OCI-LY3 (cell line): ENCODE data around the gene IL1RL1.

Source experiments
- H2AFZ ChIP-seq: fragments of 200-600, 300-600 bp; shearing (Covaris generic); 2 replicates; pipeline ENCODE4 v1.6.0; 2014; ENCODE audit warnings: antibody characterized with exemption, low read depth, low read length
- H3K27ac ChIP-seq: fragments of 200-600, 300-600 bp; sonication (generic); 2 replicates; pipeline ENCODE4 v1.5.1; 2014; ENCODE audit warnings: mild to moderate bottlenecking, low read length, moderate library complexity, mixed read lengths
- H3K27me3 ChIP-seq: fragments of 200-600, 300-600 bp; sonication (generic); 2 replicates; pipeline ENCODE4 v1.6.1; 2014; ENCODE audit warnings: low read depth, low read length, mixed read lengths
- H3K36me3 ChIP-seq: fragments of 200-600, 300-600 bp; sonication (generic); replicated peaks from 2 replicates; pipeline ENCODE3; 2014; ENCODE audit warnings: low read depth, low read length, mixed read lengths
- H3K4me1 ChIP-seq: fragments of 300-600, 200-600 bp; sonication (generic); 2 replicates; pipeline ENCODE4 v1.6.1; 2014; ENCODE audit warnings: low read length, mixed read lengths
- H3K4me2 ChIP-seq: fragments of 200-600, 300-600 bp; sonication (generic); 2 replicates; pipeline ENCODE4 v1.6.1; 2014; ENCODE audit warnings: low read length, mixed read lengths
- H3K4me3 ChIP-seq: fragments of 300-600, 200-600 bp; sonication (generic); 2 replicates; pipeline ENCODE4 v1.5.1; 2014; ENCODE audit warnings: antibody characterized with exemption, mild to moderate bottlenecking, low read length, moderate library complexity
- H3K79me2 ChIP-seq: fragments of 300-600, 200-600 bp; shearing (Covaris generic); 2 replicates; pipeline ENCODE4 v1.6.1; 2014; ENCODE audit warnings: mild to moderate bottlenecking, low read length, mixed read lengths
- H3K9ac ChIP-seq: fragments of 300-600, 200-600 bp; shearing (Covaris generic); 2 replicates; pipeline ENCODE4 v1.6.0; 2014; ENCODE audit warnings: mild to moderate bottlenecking, low read length, moderate library complexity
- H3K9me3 ChIP-seq: fragments of 200-600, 300-600 bp; shearing (Covaris generic); 2 replicates; pipeline ENCODE4 v1.6.1; 2014; ENCODE audit warnings: low read length, mixed read lengths; ENCODE audit not compliant: insufficient read depth
- H4K20me1 ChIP-seq: fragments of 200-600, 300-600 bp; sonication (generic); 2 replicates; pipeline ENCODE4 v1.6.1; 2016; ENCODE audit warnings: low read length, mixed read lengths; ENCODE audit not compliant: insufficient read depth
- EZH2phosphoT487 ChIP-seq: fragments of 200-600 bp; shearing (Covaris generic); IDR thresholded peaks from 2 replicates; pipeline ENCODE4 v1.6.1; 2018; ENCODE audit warnings: antibody characterized with exemption, mixed run types, low read depth
- TF ChIP-seq, protein P1 (sequence below): fragments of 200-600, 300-600 bp; sonication (generic); IDR thresholded peaks from 2 replicates; pipeline ENCODE4 v1.5.1; 2014; ENCODE audit warnings: antibody characterized with exemption, low read length, low read depth

The IL1RL1 gene

DNA sequence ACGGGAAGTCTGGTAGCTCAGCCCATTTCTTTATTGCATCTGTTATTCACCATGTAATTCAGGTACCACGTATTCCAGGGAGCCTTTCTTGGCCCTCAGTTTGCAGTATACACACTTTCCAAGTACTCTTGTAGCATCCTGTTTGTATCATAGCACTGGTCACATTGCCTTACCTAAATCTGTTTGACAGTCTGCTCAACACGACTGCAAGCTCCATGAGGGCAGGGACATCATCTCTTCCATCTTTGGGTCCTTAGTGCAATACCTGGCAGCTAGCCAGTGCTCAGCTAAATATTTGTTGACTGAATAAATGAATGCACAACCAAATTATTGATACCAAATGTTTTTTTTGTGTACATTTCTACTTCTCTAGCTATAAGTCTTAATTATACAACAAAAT lies 33.0 kb downstream of the IL1RL1 start:
- Histone ChIP-seq H3K9ac (no peak overlapping the region), H3K4me3 (no peak overlapping the region), H3K27me3 (no peaks in the 10 kb centered on the region), H3K36me3 (no peaks in the 10 kb centered on the region), H3K4me1 (peaks cover 14% of the 10 kb centered on the region), H3K79me2 (no peaks in the 10 kb centered on the region), H3K27ac (no peak overlapping the region), H2AFZ (no peak overlapping the region), H3K4me2 (no peak overlapping the region), H4K20me1 (no peaks in the 10 kb centered on the region), H3K9me3 (no peaks in the 10 kb centered on the region)
- no peak for TF ChIP-seq EZH2phosphoT487
- TF ChIP-seq, protein P1, sequence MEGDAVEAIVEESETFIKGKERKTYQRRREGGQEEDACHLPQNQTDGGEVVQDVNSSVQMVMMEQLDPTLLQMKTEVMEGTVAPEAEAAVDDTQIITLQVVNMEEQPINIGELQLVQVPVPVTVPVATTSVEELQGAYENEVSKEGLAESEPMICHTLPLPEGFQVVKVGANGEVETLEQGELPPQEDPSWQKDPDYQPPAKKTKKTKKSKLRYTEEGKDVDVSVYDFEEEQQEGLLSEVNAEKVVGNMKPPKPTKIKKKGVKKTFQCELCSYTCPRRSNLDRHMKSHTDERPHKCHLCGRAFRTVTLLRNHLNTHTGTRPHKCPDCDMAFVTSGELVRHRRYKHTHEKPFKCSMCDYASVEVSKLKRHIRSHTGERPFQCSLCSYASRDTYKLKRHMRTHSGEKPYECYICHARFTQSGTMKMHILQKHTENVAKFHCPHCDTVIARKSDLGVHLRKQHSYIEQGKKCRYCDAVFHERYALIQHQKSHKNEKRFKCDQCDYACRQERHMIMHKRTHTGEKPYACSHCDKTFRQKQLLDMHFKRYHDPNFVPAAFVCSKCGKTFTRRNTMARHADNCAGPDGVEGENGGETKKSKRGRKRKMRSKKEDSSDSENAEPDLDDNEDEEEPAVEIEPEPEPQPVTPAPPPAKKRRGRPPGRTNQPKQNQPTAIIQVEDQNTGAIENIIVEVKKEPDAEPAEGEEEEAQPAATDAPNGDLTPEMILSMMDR, result no peak

DNA sequence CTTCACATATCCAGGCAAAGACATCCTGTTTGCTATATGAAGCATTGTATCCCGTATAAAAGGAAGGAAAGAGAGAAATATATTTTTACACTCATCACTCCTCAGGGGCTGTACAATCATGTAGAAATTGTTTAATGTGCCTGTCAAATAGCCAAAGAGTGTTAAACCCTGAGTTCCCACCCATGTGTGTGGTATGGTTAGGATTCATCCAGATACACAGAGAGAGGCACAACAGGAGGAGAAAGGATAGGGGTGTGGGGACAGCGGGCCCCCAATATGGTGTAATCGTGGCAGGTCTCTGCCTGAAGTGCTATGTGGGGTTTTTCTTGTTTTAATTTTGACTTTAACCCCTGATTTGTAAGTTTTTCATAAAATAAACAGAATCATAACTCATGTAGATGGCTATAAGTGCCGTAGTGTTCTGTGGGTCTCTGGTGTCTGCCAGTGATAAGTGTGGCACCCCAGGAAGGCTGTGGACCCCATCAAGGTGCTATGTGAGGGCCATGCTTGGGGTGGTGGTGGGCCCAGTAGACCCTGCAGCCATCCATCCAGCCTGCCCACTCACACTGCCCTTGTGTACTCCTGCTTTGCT lies 34.1 kb downstream of the IL1RL1 start:
- H3K4me1 ChIP-seq, result peaks cover 14% of the 10 kb centered on the region
- H3K27me3 ChIP-seq, result no peaks in the 10 kb centered on the region
- H3K27ac ChIP-seq, result no peak overlapping the region
- no peak overlapping the region for H3K9ac ChIP-seq
- H3K79me2 ChIP-seq, result no peaks in the 10 kb centered on the region
- H4K20me1 ChIP-seq, result no peaks in the 10 kb centered on the region
- no peak for TF ChIP-seq EZH2phosphoT487
- TF ChIP-seq, protein P1, result no peak
- H2AFZ ChIP-seq, result no peak overlapping the region
- H3K9me3 ChIP-seq, result no peaks in the 10 kb centered on the region
- H3K4me2 ChIP-seq, result no peak overlapping the region
- H3K36me3 ChIP-seq, result no peaks in the 10 kb centered on the region
- H3K4me3 ChIP-seq, result no peak overlapping the region

DNA sequence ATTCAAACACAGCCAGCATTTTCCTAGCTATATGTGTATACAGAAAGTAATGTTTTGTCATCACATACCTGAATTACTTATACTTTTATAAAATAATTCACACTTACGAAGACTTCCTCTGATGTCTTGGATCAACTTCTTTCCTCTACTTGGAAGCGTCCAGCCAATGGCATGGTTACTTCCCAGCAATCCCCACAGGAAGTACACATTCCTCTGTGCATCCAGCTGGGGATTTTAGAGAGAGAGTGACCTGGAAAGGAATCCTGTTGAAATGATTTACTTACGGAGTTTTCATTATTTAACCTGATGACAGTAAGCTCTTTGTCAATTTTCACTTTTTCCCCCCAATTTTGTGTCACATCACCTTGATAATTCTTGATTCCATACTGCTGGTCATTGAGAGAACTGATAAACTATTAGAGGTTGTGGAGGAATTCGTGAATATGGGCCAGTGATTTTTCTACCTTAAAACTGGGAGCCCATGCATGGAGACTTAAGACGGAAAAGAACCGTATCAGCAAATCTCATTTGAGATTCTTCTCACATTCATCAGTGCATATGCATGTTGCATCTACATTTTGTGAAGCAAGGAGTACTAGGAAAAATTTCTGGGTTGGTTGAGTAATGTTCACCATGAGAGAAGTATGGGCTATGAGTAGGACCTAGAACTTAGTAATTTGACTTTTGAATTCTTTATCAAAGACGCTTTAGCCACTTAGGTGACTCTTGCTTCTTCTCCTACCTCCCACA lies 35.2 kb downstream of the IL1RL1 start:
- H3K79me2 ChIP-seq, result no peaks in the 10 kb centered on the region
- H2AFZ ChIP-seq, result no peak overlapping the region
- no peak overlapping the region for H3K4me2 ChIP-seq
- H3K4me1 ChIP-seq, result peaks cover 14% of the 10 kb centered on the region
- H3K27ac ChIP-seq, result no peak overlapping the region
- no peaks in the 10 kb centered on the region for H3K9me3 ChIP-seq
- H4K20me1 ChIP-seq, result no peaks in the 10 kb centered on the region
- H3K36me3 ChIP-seq, result no peaks in the 10 kb centered on the region
- H3K4me3 ChIP-seq, result no peak overlapping the region
- H3K27me3 ChIP-seq, result no peaks in the 10 kb centered on the region
- no peak overlapping the region for H3K9ac ChIP-seq
- no peak for TF ChIP-seq EZH2phosphoT487
- TF ChIP-seq, protein P1, result no peak

DNA sequence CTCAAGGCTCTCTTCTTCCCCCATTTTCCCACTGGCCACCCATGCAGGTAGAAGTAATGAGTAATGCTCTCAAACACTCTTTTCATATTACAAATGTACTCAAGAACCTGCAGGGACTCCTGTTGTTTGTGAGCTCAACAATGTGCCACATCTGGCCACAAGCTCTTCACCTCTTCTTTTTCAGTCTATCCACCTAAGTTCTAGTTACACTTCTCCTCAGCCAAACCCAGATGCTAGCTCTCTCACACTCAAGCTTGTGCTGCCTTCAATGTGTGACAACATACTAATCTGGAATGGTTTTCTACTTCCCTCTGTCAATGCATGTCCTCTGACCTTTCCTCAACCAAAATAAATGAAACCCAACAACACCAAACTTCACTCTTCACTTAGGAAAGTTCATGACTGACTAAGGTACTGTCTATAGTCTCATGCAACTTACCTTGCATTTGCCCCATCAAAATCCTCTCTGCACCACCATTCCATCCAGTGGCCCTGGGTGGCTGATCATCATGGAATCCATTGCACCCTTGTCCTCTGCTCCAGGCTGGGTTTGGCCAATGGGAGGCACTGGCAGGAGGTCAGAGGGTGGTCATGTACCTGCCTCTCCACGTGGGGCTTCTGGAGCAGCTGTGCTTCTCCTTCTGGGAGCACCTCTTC lies 38.9 kb downstream of the IL1RL1 start:
- TF ChIP-seq EZH2phosphoT487, result no peak
- TF ChIP-seq, protein P1, result no peak
- no peak overlapping the region for H2AFZ ChIP-seq

More for the DNA sequence above, 38.9 kb downstream of the IL1RL1 start:
- H3K4me1 ChIP-seq, result 0 out of 2 replicates have a peak, but pooled peaks cover 4% of the 10 kb centered on the region
- no peak overlapping the region for H3K4me2 ChIP-seq
- no peaks in the 10 kb centered on the region for H3K9me3 ChIP-seq
- H3K4me3 ChIP-seq, result no peak overlapping the region
- no peak overlapping the region for H3K27ac ChIP-seq
- H3K27me3 ChIP-seq, result no peaks in the 10 kb centered on the region
- H3K36me3 ChIP-seq, result no peaks in the 10 kb centered on the region
- no peak overlapping the region for H3K9ac ChIP-seq
- H4K20me1 ChIP-seq, result no peaks in the 10 kb centered on the region
- H3K79me2 ChIP-seq, result no peaks in the 10 kb centered on the region
